Calu3 (cell line): Measurements from ENCODE around the gene SERPINB10. TPM values are rescaled to one million over a fixed set of nuclear protein-coding genes. Genes with fewer than 3 reads are reported as not detected.

Experiments
- BruUV-seq: library from RNA; stranded (reverse); fragments of 400-500 nt; replicated peaks from 2 replicates; lab custom pipeline; 2021; lab: Mats Ljungman, UMichigan
- CTCF ChIA-PET: fragments of 300-600 bp; sonication (Branson Sonifier 250); formaldehyde crosslinking; loops from one replicate; lab custom pipeline; 2022; ENCODE audit warnings: antibody characterized with exemption; lab: Charles Lee
- DNase-seq: peaks from one replicate; pipeline ENCODE4 v3.0.0; 2022
- H3K27ac Mint-ChIP-seq: one replicate; pipeline ENCODE4 v1.8.0; 2022; ENCODE audit warnings: mixed read lengths; ENCODE audit not compliant: unreplicated experiment
- H3K27me3 Mint-ChIP-seq: one replicate; pipeline ENCODE4 v1.8.0; 2022; ENCODE audit warnings: mixed read lengths; ENCODE audit not compliant: unreplicated experiment
- H3K36me3 Mint-ChIP-seq: one replicate; pipeline ENCODE4 v1.8.0; 2022; ENCODE audit warnings: mild to moderate bottlenecking, moderate library complexity, mixed read lengths; ENCODE audit not compliant: insufficient read depth, unreplicated experiment
- H3K4me1 Mint-ChIP-seq: one replicate; pipeline ENCODE4 v1.8.0; 2022; ENCODE audit warnings: mild to moderate bottlenecking, low read depth, mixed read lengths; ENCODE audit not compliant: unreplicated experiment
- H3K4me3 Mint-ChIP-seq: one replicate; pipeline ENCODE4 v1.8.0; 2022; ENCODE audit warnings: mild to moderate bottlenecking, low read depth, moderate library complexity, mixed read lengths; ENCODE audit not compliant: unreplicated experiment
- H3K9me3 Mint-ChIP-seq: one replicate; pipeline ENCODE4 v1.8.0; 2022; ENCODE audit warnings: low read depth, mixed read lengths; ENCODE audit not compliant: unreplicated experiment
- intact Hi-C: fragments of 100-400 bp; cut with micrococcal nuclease; formaldehyde crosslinking; loops from one replicate; pipeline ENCODE4 v1.10.0; 2022; ENCODE audit not compliant: unreplicated experiment
- total RNA-seq: library from RNA; stranded (reverse); gene quantifications from 2 replicates; pipeline ENCODE4 v1.2.3, GENCODE V29; 2022
- TF ChIP-seq, protein P1 (sequence below): fragments of 200-600 bp; IDR thresholded peaks from one replicate; pipeline ENCODE4 v1.8.0; 2022; ENCODE audit warnings: antibody characterized with exemption; ENCODE audit not compliant: unreplicated experiment

Gene SERPINB10
- total RNA-seq, 1 experiment from 2014 or later: not detected

DNA sequence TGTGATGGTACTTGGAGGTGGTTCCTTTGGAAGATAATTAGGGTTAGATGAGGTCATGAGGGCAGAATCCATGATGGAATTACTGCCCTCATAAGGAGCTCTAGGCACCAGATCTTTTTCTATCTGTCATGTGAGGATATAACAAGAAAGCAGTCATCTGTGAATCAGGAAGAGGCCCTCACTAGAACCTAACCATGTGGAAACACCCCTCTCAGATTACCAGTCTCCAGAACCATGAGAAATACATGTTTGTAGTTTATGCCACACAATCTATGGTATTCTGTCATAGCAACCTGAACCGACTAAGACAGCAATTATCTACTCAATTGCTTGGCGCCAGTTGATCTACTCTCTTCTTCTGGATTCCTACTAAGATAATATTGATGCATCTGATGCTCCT, 2.4 kb upstream of the SERPINB10 start:
- H3K36me3 Mint-ChIP-seq: peaks cover 4% of the 10 kb centered on the region
- DNase-seq: no peak
- H3K27me3 Mint-ChIP-seq: no peaks in the 10 kb centered on the region
- H3K4me1 Mint-ChIP-seq: no peaks in the 10 kb centered on the region
- no peak overlapping the region for H3K4me3 Mint-ChIP-seq
- CTCF ChIA-PET: no interaction called here
- no peaks in the 10 kb centered on the region for H3K9me3 Mint-ChIP-seq
- intact Hi-C loops: no loop called here
- no TSS peak for BruUV-seq
- no peak overlapping the region for H3K27ac Mint-ChIP-seq
- TF ChIP-seq, protein P1, sequence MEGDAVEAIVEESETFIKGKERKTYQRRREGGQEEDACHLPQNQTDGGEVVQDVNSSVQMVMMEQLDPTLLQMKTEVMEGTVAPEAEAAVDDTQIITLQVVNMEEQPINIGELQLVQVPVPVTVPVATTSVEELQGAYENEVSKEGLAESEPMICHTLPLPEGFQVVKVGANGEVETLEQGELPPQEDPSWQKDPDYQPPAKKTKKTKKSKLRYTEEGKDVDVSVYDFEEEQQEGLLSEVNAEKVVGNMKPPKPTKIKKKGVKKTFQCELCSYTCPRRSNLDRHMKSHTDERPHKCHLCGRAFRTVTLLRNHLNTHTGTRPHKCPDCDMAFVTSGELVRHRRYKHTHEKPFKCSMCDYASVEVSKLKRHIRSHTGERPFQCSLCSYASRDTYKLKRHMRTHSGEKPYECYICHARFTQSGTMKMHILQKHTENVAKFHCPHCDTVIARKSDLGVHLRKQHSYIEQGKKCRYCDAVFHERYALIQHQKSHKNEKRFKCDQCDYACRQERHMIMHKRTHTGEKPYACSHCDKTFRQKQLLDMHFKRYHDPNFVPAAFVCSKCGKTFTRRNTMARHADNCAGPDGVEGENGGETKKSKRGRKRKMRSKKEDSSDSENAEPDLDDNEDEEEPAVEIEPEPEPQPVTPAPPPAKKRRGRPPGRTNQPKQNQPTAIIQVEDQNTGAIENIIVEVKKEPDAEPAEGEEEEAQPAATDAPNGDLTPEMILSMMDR: no peak

DNA sequence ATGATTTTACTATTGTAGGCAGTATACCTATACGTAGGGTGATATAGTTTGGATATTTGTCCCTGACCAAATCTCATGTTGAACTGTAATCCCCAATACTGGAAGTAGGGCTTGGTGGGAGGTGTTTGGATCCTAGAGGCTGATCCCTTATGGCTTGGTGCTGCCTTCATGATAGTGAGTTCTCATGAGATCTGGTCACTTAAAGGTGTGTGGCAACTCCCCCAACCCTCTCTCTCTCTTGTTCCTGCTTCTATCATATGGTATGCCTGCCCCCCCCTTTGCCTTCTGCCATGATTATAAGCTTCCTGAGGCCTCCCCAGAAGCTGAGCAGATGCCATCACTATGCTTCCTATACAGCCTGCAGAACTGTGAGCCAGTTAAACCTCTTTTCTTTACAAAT, 1.7 kb upstream of the SERPINB10 start:
- H3K4me3 Mint-ChIP-seq: no peak overlapping the region
- peaks cover 2% of the 10 kb centered on the region for H3K36me3 Mint-ChIP-seq
- no TSS peak for BruUV-seq
- H3K9me3 Mint-ChIP-seq: no peaks in the 10 kb centered on the region
- DNase-seq: no peak
- H3K27me3 Mint-ChIP-seq: no peaks in the 10 kb centered on the region
- intact Hi-C loops: no loop called here
- no peaks in the 10 kb centered on the region for H3K4me1 Mint-ChIP-seq
- CTCF ChIA-PET: no interaction called here
- H3K27ac Mint-ChIP-seq: no peak overlapping the region
- TF ChIP-seq, protein P1: no peak

DNA sequence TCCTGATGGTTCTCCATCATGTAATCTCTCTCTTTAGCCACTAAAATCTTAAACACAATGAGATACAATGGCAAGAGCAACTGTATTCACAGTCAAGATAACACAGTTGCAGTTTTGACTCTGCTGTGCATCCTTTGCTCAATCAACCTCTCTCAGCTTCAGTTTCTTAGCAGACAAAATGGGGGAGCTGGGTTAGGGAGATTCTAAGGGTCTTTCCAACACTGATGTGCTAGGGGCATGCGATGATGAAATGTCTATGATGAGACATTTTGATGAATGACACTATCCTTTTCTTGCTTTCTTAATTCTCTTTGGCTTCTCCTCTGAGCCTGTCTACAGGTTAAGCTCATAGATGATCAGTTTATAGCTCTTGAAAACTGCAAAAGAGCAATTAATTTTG, 1.1 kb downstream of the SERPINB10 start:
- CTCF ChIA-PET: interaction anchor here (0.6 kb wide), 1 partner anchor 33 kb away, joined by 4 read pairs; no protein-coding TSS in a partner anchor
- Mint-ChIP-seq H3K27me3 (no peaks in the 10 kb centered on the region), H3K9me3 (no peaks in the 10 kb centered on the region), H3K4me1 (no peaks in the 10 kb centered on the region), H3K4me3 (no peak overlapping the region), H3K27ac (no peak overlapping the region), H3K36me3 (no peaks in the 10 kb centered on the region)
- DNase-seq: no peak
- TF ChIP-seq, protein P1: no peak
- intact Hi-C loops: no loop called here
- no TSS peak for BruUV-seq

DNA sequence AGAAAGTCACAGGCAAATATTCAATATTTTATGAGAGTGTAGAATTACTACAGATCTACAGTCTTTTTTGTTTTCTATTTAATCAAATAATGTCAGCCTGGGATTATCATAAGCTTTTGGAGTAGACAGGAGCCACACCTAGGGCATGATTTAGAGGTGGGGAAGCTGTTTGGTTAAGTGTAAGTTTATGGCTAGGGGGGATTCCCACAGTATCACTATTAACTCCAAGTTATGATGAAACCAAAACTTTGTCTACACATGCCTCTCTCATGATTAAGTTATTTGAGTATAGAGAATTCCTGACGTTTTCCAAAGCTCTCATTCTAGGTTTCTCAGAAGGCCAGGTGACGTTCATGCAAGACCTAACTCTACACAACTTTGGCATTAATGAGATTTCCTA, 2.1 kb downstream of the SERPINB10 start:
- H3K27me3 Mint-ChIP-seq: no peaks in the 10 kb centered on the region
- H3K27ac Mint-ChIP-seq: no peak overlapping the region
- TF ChIP-seq, protein P1: no peak
- no TSS peak for BruUV-seq
- intact Hi-C loops: no loop called here
- CTCF ChIA-PET: interaction anchor here (1.3 kb wide), 1 partner anchor 13 kb away, joined by 4 read pairs; no protein-coding TSS in a partner anchor
- DNase-seq: no peak
- H3K4me3 Mint-ChIP-seq: no peak overlapping the region
- H3K36me3 Mint-ChIP-seq: no peaks in the 10 kb centered on the region
- H3K9me3 Mint-ChIP-seq: no peaks in the 10 kb centered on the region
- no peaks in the 10 kb centered on the region for H3K4me1 Mint-ChIP-seq
